A549 treated with ZK216348 at 1 μM for 4 hours (cell line): ENCODE results near the gene ALAD. TPM values are rescaled to one million over a fixed set of nuclear protein-coding genes. Genes with fewer than 3 reads are reported as not detected.

Experiments used
- total RNA-seq: library from RNA; stranded (reverse); fragments of 200-300 nt; extraction: Qiagen RNA extraction; gene quantifications from 5 replicates; pipeline ENCODE4 v1.2.3, GENCODE V29; 2022; ENCODE audit warnings: low read depth

ALAD gene
- total RNA-seq, result 10.4 to 17.4 TPM (median 14.8 TPM) in 5 replicates

DNA sequence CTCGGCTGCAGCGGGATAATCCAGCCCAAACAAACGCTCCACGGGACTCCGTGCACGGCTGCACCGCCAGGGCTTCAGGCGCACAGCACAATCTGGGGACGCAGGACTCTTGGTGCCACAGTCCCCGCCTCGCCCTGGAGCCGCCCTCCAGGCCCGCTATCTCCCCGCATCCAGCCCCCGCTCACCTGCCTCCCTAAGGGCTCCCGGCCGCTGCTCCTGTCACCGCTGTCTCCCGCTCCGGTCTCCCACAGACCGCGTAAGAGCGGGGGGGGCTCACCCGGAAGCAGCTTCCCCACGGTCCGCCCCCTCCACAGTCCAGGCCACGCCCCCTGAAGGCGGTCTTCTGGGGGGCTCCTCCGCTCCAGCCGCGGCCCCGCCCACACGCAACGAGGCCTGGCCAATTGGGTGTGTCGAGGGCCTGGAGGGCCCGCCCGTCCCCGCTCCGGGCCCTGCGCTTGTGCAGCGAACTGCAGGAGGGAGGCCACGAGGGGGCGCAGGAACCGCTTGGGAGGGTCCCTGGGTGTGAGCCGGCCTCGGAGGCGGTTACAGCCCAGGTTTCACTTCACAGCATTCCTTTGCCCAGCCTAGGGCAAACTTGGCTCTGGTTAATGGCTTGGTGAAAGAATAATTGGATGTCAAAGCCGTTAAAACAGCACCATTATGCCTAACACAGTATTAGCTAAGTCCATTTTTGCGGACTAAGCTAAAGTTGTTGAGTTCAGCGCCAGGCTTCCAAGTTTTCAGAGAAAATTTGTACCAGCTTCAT lies at the start of gene ALAD:
TSS of gene ALAD (minus strand) at position 258 of the 766 bp plus-strand sequence. CDS start 7,725 bp downstream, outside the sequence.

DNA sequence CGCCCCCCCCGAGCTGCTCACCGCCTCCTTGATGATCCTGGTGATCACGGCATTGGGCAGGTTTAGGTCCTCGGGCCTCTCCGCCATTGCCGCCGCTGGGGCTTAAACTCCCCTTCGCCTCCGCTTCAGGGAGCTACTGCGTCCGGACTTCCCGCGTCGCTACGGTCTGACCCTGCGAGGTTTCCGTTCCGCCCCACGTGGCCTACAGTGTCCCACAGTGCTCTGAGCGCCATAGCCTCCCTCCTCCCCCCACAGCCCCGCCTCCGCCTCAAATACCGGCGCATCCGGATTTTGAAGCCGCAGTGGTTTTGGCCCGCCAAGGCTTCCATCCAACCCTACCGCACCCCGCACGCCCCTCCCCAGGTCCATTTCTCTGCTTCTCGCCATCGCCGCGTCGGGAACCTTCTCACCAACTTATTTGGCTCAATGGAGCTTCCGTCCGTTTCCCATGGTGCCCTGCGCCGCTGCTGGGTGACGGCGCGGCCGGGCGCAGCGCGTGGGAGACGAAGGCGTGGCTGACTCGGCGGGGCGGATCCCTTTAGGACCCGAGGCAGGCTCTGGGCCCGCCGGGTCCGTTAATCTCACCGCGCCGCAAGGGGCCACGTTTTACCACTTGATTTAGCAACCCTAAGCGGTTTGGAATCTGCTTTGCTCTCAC lies 9.3 kb upstream of the ALAD start, which contains the start of the genes C9orf43 and POLE3:
TSS of gene C9orf43 (plus strand) at position 541 of the 658 bp plus-strand sequence. CDS start 2,747 bp downstream, outside the sequence.
TSS of gene POLE3 (minus strand) at position 469 of the 658 bp plus-strand sequence. CDS start at position 87, 382 bp downstream.

DNA sequence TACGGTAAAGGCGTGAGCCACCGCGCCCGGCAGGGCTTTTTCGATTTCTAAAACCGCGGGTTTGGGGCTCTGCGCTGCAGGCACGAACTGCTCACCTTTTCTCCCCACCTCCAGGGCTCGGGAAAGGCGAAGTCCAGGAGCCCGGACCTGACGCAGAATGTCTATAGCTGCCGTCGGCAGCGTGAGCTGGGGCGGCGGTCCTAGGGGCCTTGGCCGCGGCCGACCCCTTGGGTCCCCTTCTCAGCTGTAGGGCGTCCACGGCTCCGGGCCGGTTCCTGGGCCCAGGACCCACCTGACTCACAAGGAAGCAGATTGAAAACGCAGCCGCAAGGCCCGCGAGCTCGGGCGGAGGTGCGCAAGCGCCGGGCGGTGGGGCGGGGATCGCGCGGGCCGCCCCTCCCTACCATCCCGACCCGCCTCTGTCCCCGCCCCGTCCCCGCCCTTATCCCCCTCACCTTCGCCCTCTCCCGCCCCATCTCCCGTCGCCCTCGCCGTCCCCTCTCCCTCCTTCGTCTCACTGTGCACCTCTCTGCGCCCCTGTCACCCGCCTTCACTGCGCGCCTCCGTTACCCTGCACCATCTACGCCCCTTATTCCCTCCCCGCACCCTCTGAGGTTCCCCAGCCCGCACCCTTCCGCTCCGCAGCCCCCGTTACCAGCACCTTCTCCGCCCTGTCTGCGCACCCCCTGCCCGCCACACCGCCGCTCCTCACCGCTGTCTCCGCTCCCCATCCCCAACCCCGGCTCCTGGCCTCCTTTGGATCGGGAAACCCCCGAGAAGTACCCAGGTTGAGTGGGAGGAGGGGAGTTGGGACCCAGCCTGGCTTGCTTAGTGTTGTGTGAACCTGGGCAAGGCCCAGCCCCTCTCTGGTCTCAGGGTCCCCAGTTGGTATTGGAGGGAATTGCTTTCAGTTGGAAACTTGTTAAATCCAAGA lies 24.2 kb downstream of the ALAD start, which contains the start of gene HDHD3:
TSS of gene HDHD3 (minus strand) at position 353 of the 934 bp plus-strand sequence. CDS start 2,632 bp downstream, outside the sequence.

DNA sequence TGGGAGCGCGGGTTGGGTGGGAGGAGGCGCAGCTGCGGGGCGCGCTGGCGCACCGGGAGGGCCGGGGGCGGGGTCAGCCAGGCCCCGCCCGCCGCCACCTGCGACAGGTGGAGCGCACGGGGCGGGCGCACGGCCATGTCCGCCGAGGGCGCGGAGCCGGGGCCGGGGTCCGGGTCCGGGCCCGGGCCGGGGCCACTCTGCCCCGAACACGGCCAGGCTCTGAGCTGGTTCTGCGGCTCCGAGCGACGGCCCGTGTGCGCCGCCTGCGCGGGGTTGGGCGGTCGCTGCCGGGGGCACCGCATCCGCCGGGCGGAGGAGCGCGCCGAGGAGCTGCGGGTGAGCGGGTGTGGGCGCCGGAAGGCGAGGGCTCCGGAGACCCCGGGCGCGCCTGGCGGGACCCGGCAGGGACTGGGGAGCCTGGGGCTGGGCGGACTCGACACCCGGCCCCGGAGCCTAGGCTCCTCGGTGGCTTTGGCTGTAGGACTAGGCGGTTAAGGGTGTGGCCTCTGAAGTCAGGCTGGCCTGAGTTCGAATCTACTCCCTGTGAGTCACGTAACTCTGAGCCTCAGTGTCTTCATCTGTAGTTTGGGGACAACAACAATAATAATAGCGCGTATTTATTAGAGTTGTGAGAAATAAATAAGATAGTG lies 51.5 kb downstream of the ALAD start, which contains the start of gene BSPRY:
TSS of gene BSPRY (plus strand) at position 97 of the 650 bp plus-strand sequence. CDS start at position 136, 39 bp downstream.

DNA sequence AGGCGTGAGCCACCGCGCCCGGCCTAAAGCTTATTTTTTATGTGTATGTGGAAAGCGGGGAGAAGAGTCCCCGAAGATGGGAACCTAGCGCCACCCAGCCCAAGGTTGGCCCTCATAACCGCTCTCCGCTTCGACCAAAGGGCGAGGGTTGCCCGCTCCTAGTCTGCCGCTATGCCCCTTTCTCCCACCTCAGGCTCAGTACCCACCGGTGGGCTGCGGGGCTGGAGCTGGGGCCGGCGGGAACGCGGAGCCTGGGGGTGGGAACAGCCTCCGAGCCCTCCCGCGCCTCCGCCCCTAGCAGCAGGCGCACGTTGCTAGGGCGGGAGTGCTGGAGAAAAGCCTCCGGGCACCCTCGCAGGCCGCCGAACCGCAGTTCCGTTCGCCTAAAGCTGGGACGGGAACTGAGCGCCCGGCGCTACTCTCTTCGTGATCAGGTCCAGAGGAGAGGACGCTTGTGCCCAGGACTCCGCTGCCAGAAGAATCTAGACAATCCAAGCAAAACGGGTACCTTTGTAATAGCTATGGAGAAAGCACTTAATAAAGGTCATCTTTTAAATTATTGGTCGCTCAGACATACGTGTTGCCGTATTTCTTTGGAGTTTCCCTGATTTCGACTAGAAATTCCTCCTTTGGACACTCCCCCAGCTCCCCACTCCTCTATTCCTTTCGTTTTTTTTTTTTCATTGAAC lies 60.9 kb downstream of the ALAD start, which contains the start of gene WDR31:
TSS of gene WDR31 (minus strand) at position 265 of the 689 bp plus-strand sequence. CDS start 8,253 bp downstream, outside the sequence.

Other genes with a start within 250 kb of the ALAD start
- gene FKBP15, start 180.0 kb downstream of the ALAD start, total RNA-seq, result 15.8 to 19.2 TPM (median 17.1 TPM) in 5 replicates
- 17.9 to 22.7 TPM (median 18.5 TPM) in 5 replicates for gene SLC31A1, start 179.7 kb downstream of the ALAD start, total RNA-seq
- gene CDC26, start 125.7 kb downstream of the ALAD start, total RNA-seq, result 45.4 to 68.8 TPM (median 49.0 TPM) in 5 replicates
- 54.4 to 59.6 TPM (median 56.4 TPM) in 5 replicates for gene PRPF4, start 125.6 kb downstream of the ALAD start, total RNA-seq
- not detected in 5 replicates for gene RNF183, start 97.9 kb downstream of the ALAD start, total RNA-seq
- 0.94 to 1.5 TPM (median 1.2 TPM) in 5 replicates for gene WDR31, start 61.0 kb downstream of the ALAD start, total RNA-seq
- 0.06 to 0.10 TPM in 2 of 5 replicates, not detected in the others for gene BSPRY, start 51.7 kb downstream of the ALAD start, total RNA-seq
- gene HDHD3, start 24.3 kb downstream of the ALAD start, total RNA-seq, result 14.5 to 28.6 TPM (median 23.9 TPM) in 5 replicates
- gene POLE3, start 9.4 kb upstream of the ALAD start, total RNA-seq, result 106 to 120 TPM (median 112 TPM) in 5 replicates
- gene C9orf43, start 9.5 kb upstream of the ALAD start, total RNA-seq, result 0.33 to 1.1 TPM (median 0.41 TPM) in 5 replicates
- 17.2 to 24.4 TPM (median 21.5 TPM) in 5 replicates for gene RGS3, start 62.4 kb upstream of the ALAD start, total RNA-seq